ENCODE data around the gene ROS1.
"Not testable (repeated sequence)": the region's sequence is repeated elsewhere in the genome, so short reads cannot be mapped to it uniquely, and the experiment has no call there.

ROS1 gene

DNA sequence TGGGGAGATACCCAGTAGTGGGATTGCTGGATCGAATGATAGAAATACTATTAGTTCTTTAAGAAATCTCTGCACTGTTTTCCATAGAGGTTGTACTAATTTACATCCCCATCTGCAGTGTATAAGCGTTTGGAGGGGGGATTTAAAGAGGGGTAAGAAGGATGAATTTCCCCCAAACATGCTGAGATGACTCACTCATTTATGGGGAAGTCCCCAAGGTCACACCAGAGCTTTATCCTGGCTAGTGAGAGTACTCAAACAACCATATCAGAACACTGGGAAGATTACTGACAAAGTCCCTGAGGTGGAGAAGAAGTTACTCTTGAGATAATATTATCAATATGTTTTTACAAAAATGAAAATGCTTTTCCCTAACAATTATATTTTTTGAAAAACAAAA, 44.0 kb downstream of the ROS1 start:
- DNase-seq (ENCODE audit: extremely low read depth, low read depth), result no peak
- TF ChIP-seq, protein P1, sequence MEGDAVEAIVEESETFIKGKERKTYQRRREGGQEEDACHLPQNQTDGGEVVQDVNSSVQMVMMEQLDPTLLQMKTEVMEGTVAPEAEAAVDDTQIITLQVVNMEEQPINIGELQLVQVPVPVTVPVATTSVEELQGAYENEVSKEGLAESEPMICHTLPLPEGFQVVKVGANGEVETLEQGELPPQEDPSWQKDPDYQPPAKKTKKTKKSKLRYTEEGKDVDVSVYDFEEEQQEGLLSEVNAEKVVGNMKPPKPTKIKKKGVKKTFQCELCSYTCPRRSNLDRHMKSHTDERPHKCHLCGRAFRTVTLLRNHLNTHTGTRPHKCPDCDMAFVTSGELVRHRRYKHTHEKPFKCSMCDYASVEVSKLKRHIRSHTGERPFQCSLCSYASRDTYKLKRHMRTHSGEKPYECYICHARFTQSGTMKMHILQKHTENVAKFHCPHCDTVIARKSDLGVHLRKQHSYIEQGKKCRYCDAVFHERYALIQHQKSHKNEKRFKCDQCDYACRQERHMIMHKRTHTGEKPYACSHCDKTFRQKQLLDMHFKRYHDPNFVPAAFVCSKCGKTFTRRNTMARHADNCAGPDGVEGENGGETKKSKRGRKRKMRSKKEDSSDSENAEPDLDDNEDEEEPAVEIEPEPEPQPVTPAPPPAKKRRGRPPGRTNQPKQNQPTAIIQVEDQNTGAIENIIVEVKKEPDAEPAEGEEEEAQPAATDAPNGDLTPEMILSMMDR (IDR thresholded peaks at IDR 0.05; ENCODE audit: low read depth, low read length), result no peak

DNA sequence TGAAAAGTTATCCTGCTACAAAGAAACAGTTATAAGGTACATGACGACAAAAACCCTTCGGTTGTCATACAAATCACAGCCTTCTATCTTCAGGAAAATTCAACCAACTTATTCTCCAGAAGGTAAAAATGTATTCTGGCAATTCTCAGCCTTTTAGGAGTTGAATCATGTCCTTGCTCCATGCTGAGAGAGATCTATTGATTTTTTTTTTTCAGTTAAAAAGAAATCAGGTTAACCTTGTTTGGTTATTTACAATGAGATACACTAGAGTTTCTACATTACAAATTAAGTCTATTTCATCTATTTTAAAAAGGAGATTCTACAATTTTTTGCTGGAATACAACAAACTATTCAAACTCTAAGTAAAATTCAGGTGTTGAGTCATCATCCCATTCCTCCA, 45.4 kb downstream of the ROS1 start:
- no peak for DNase-seq (ENCODE audit: extremely low read depth, low read depth)
- TF ChIP-seq, protein P1 (IDR thresholded peaks at IDR 0.05; ENCODE audit: low read depth, low read length), result no peak

DNA sequence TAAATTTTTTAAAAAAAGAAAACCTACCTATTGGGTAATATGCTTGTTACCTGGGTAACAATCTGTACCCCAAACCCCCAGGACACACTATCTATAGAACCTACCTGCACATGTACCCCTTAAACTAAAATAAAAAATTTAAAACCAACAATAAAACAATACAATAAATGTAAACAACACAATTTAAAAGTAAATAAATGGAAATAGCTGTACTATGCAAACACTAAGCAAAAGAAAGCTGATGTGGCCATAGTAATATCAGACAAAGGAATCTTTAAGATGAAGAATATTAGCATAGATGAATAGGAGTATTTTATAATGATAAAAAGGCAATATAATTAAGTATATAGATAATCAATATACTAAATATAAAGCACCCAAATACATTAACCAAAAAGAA, 50.3 kb downstream of the ROS1 start:
- no peak for DNase-seq (ENCODE audit: extremely low read depth, low read depth)
- TF ChIP-seq, protein P1 (IDR thresholded peaks at IDR 0.05; ENCODE audit: low read depth, low read length), result no peak

DNA sequence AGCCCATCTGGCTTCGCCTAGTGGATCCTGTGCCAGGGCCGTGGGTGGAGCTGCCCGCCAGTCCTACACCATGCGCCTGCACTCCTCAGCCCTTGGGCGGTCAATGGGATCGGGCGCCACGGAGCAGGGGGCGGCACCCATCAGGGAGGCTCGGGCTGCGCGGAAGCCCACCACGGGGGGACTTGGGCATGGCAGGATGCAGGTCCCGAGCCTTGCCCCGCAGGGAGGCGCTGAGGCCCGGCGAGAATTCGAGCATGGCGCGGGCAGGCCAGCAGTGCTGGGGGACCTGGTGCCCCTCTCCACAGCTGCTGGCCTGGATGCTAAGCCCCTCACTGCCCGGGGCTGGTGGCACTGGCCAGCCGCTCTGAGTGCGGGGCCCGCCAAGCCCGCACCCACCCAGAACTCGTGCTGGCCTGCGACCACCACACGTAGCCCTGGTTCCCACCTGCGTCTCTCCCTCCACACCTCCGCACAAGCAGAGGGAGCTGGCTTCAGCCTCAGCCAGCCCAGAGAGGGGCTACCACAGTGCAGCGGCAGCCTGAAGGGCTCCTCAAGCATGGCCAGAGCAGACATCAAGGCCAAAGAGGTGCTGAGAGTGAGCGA, 52.4 kb downstream of the ROS1 start:
- no peak for DNase-seq (ENCODE audit: extremely low read depth, low read depth)
- TF ChIP-seq, protein P1 (IDR thresholded peaks at IDR 0.05; ENCODE audit: low read depth, low read length), result no peak

DNA sequence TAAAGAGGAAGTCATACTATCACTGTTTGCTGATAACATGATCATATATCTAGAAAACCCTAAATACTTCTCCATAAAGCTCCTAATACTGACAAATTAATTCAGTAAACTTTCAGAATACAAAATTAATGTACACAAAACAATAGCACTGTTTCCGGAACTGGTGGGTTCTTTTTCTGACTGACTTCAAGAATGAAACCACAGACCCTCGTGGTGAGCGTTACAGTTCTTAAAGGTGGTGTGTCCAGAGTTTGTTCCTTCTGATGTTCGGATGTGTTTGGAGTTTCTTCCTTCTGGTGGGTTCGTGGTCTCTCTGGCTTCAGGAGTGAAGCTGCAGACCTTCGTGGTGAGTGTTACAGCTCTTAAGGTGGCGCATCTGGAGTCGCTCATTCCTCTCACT, 53.5 kb downstream of the ROS1 start:
- not testable (repeated sequence) for DNase-seq (ENCODE audit: extremely low read depth, low read depth)

DNA sequence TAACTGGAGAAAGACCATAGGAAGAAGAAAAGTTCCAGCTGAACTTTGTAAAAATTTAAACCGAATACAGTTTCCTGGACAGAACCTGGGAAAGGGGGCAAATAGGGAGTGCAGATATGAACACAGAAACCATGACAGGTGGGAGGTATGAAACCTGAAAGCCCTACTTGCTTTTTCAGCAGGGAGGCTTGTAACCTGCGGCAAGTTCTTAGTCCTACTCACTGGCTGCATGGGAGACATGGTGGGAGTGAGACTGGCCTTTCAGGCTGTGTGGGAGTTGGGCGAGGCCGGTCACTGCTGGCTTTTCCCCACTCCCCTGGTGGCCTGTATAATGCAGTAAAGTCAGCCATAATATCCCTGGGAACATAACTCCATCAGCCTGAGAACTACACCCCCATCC, 54.2 kb downstream of the ROS1 start:
- TF ChIP-seq, protein P1 (IDR thresholded peaks at IDR 0.05; ENCODE audit: low read depth, low read length), result no peak
- DNase-seq (ENCODE audit: extremely low read depth, low read depth), result no peak

DNA sequence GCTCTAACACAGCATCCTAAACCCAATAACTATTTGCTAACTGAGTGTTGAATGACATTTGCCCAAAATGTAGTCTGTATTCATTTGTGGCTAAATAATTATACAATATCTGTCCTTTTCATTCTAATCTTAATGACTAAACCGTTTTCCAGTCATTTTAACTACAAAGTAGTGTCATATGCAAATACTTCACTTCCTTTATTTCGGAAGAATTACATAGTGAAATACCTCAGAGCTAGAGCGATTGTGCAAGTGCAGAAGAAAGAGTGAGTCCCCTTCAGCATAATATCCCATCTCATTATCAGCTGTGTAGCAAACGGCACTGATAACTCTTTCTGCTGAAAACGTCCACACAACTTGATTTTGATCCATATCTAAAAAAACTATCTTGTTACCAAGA, 66.2 kb downstream of the ROS1 start:
- DNase-seq (ENCODE audit: extremely low read depth, low read depth), result no peak
- TF ChIP-seq, protein P1 (IDR thresholded peaks at IDR 0.05; ENCODE audit: low read depth, low read length), result no peak

DNA sequence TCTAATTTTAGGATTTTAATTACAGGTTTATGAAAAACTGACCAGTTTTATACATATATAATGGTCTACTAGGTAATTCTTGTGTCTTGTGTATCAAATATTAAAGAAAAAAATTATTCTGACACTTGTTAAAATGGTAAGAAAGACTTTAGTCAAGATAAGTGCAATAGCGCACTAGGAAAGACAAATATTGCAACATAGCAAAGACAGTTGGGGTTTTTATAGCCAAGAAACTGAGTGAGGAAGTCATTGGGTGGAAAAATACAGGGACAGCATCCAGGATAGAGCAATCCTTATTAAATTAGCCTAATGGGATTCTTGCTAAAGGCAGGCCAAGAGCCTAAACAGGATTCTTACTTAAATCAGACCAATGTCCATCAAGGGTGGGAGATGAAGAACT, 71.1 kb downstream of the ROS1 start:
- DNase-seq (ENCODE audit: extremely low read depth, low read depth), result no peak
- TF ChIP-seq, protein P1 (IDR thresholded peaks at IDR 0.05; ENCODE audit: low read depth, low read length), result no peak
